Kidney epithelial cell (primary cell): Measurements from ENCODE around the gene RAVER1. TPM values are rescaled to one million over a fixed set of nuclear protein-coding genes. Genes with fewer than 3 reads are reported as not detected.
A peak's percentile ranks its signal among the peaks of the same experiment; 100 is the strongest.

Source experiments
- DNase-seq: peaks from one replicate; pipeline ENCODE4 v3.0.0-alpha.2; 2010; ENCODE audit warnings: low read depth
- H3K27me3 ChIP-seq: 2 replicates; pipeline ENCODE4 v1.6.0; 2011; ENCODE audit warnings: low read length; ENCODE audit not compliant: control insufficient read depth, insufficient read depth
- H3K36me3 ChIP-seq: 2 replicates; pipeline ENCODE4 v1.5.1; 2011; ENCODE audit warnings: low read length; ENCODE audit not compliant: control insufficient read depth, insufficient read depth
- H3K4me3 ChIP-seq: 2 replicates; pipeline ENCODE4 v1.5.1; 2011; ENCODE audit warnings: low read depth, mild to moderate bottlenecking, control low read depth, low read length
- CTCF ChIP-seq: IDR thresholded peaks from 2 replicates; pipeline ENCODE4 v1.5.1; 2011; ENCODE audit warnings: mild to moderate bottlenecking, moderate library complexity, low read length, control low read depth, inconsistent platforms; ENCODE audit not compliant: insufficient read depth, poor library complexity, severe bottlenecking
- total RNA-seq: library from RNA; depleted of rRNA; stranded (reverse); fragments of >200 nt; gene quantifications from 2 replicates; pipeline ENCODE4 v1.2.3, GENCODE V29; 2015

The RAVER1 gene
- total RNA-seq, 1 donor from 2014 or later: 32.9 TPM

- no peaks in the 10 kb centered on the region for H3K27me3 ChIP-seq
- no peaks in the 10 kb centered on the region for H3K36me3 ChIP-seq
- no peak for DNase-seq
- H3K4me3 ChIP-seq: no peak overlapping the region
- no peak for TF ChIP-seq CTCF
Measured at GRCh38 chr19:10305139-10305806, 28.1 kb downstream of the RAVER1 start.

- no peak for DNase-seq
- Histone ChIP-seq H3K4me3 (no peak overlapping the region), H3K36me3 (no peaks in the 10 kb centered on the region), H3K27me3 (peaks cover 21% of the 10 kb centered on the region)
- TF ChIP-seq CTCF: no peak
Measured at GRCh38 chr19:10299545-10300458, 33.5 kb downstream of the RAVER1 start.

GRCh38 chr19:10295847-10296591 is 37.3 kb downstream of the RAVER1 start:
- no peak for TF ChIP-seq CTCF
- peaks cover 59% of the 10 kb centered on the region for H3K27me3 ChIP-seq
- no peak for DNase-seq
- H3K4me3 ChIP-seq: no peak overlapping the region
- no peaks in the 10 kb centered on the region for H3K36me3 ChIP-seq

- H3K4me3 ChIP-seq: no peak overlapping the region
Measured at GRCh38 chr19:10295305-10295846, 38.0 kb downstream of the RAVER1 start.

GRCh38 chr19:10294368-10294697 is 39.0 kb downstream of the RAVER1 start:
- Histone ChIP-seq H3K27me3 (peaks cover 72% of the 10 kb centered on the region), H3K36me3 (no peaks in the 10 kb centered on the region), H3K4me3 (no peak overlapping the region)
- TF ChIP-seq CTCF: peak; percentile 29
- DNase-seq: no peak

More at GRCh38 chr19:10295305-10295846, 38.0 kb downstream of the RAVER1 start:
- DNase-seq: no peak
- peaks cover 66% of the 10 kb centered on the region for H3K27me3 ChIP-seq
- no peak for TF ChIP-seq CTCF
- H3K36me3 ChIP-seq: no peaks in the 10 kb centered on the region
